Measurements from ENCODE around the gene COL25A1. TPM values are rescaled to one million over a fixed set of nuclear protein-coding genes. Genes with fewer than 3 reads are reported as not detected.
A peak's percentile ranks its signal among the peaks of the same experiment; 100 is the strongest.

COL25A1 gene
- total RNA-seq, 2 experiments from 2014 or later, result not detected

DNA sequence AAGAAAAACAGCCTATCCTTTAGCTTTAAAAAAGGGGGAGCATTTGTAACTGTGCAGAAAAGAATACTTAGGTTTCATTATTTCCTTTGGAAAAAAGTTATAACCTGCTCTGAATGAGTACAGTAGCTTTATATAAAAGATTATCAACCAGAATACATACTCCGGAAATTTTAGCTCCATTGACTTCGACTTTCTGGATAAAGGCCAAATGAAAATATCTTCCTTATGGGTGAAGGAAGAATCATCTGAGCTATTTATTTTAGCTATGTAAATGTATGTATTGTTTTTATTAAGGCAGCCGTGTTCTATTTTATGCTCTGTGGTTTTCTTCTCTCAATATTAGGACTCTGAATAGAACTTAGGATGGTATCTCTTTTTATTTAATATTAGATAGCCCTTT is 470.6 kb downstream of the COL25A1 start:
- CTCF ChIA-PET, result interaction anchor here (0.7 kb wide), 1 partner anchor 414 kb away, joined by 3 read pairs; no protein-coding TSS in a partner anchor
- Mint-ChIP-seq H3K4me1 (peaks cover 9% of the 10 kb centered on the region), H3K36me3 (ENCODE audit: low read depth) (no peaks in the 10 kb centered on the region), H3K27me3 (peaks cover 18% of the 10 kb centered on the region), H3K4me3 (no peak overlapping the region), H3K27ac (no peak overlapping the region), H3K9me3 (no peaks in the 10 kb centered on the region)
- no peak for DNase-seq
- POLR2A ChIA-PET, result no interaction called here

DNA sequence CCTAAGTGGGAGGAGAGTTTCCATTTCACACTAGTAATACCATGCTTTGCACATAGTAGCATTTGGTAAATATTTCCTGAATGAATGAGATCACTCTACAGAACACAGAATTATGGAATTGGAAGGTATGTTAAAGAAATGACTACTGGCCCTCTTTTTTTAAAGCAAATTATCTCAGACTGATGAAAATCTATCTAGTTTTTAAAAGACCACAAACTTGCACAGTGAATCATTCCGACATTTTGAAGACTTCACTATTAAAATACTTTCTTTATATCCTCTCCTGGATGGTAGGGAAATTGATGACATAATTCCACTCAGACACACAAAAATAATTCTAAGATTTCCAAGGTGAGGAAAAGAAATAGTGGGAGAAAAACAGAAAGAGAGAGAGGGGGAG is 471.2 kb downstream of the COL25A1 start:
- H3K27ac Mint-ChIP-seq, result no peak overlapping the region
- POLR2A ChIA-PET, result interaction anchor here (0.7 kb wide), 1 partner anchor 11 kb away, joined by 6 read pairs; no protein-coding TSS in a partner anchor

DNA sequence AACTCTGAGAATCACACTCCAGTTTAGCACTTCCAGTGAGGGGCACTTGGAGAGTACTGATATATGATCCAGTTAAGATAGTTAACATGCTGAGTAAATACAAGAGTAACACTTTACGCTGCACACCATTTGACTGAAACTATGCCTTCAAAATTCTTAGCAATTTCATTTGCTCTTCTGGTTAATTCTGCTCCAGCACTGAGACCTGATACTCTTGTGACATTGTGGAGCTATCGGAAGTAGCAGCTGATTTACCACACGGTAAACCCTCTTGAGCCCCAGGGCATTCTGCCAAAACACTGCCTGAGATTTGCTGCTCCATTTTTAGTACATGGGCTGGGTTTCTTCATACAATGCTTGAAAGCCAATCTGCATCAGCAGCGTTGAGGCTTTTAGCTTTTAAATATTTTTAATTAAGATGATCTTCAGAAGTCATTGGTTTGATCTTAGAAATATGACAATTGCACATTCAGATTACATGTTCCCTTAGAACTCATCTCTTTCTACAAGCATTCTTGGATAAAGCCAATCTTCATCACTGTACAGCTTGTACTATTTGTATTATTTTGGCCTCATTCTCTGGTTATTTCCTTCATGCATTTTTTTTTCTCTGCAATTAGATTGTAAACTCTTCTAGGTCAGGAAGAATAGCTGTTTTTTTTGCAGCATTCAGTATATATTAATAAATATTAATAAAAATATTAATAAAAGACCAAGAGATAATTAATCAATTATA is 471.8 kb downstream of the COL25A1 start:
- H3K4me3 Mint-ChIP-seq, result no peak overlapping the region
- H3K27ac Mint-ChIP-seq, result no peak overlapping the region
- DNase-seq, result peak; percentile 12
- ChIA-PET POLR2A (interaction anchor here (0.7 kb wide), 1 partner anchor 10 kb away, joined by 6 read pairs; no protein-coding TSS in a partner anchor), CTCF (no interaction called here)
- peaks cover 18% of the 10 kb centered on the region for H3K27me3 Mint-ChIP-seq
- peaks cover 9% of the 10 kb centered on the region for H3K4me1 Mint-ChIP-seq
- no peaks in the 10 kb centered on the region for H3K36me3 Mint-ChIP-seq (ENCODE audit: low read depth)
- no peaks in the 10 kb centered on the region for H3K9me3 Mint-ChIP-seq

More for the DNA sequence above, 471.2 kb downstream of the COL25A1 start:
- Mint-ChIP-seq H3K4me3 (no peak overlapping the region), H3K9me3 (no peaks in the 10 kb centered on the region), H3K36me3 (ENCODE audit: low read depth) (no peaks in the 10 kb centered on the region), H3K4me1 (peaks cover 9% of the 10 kb centered on the region), H3K27me3 (peaks cover 18% of the 10 kb centered on the region)
- CTCF ChIA-PET, result interaction anchor here (0.7 kb wide), 1 partner anchor 415 kb away, joined by 3 read pairs; no protein-coding TSS in a partner anchor
- no peak for DNase-seq

GRCh38 chr4:108829966-108830492 is 472.4 kb downstream of the COL25A1 start:
- CTCF ChIA-PET, result no interaction called here
- no peak overlapping the region for H3K27ac Mint-ChIP-seq
- POLR2A ChIA-PET, result no interaction called here
- peaks cover 9% of the 10 kb centered on the region for H3K4me1 Mint-ChIP-seq
- DNase-seq, result no peak
- H3K27me3 Mint-ChIP-seq, result peaks cover 19% of the 10 kb centered on the region
- no peak overlapping the region for H3K4me3 Mint-ChIP-seq
- no peaks in the 10 kb centered on the region for H3K9me3 Mint-ChIP-seq
- no peaks in the 10 kb centered on the region for H3K36me3 Mint-ChIP-seq (ENCODE audit: low read depth)

DNA sequence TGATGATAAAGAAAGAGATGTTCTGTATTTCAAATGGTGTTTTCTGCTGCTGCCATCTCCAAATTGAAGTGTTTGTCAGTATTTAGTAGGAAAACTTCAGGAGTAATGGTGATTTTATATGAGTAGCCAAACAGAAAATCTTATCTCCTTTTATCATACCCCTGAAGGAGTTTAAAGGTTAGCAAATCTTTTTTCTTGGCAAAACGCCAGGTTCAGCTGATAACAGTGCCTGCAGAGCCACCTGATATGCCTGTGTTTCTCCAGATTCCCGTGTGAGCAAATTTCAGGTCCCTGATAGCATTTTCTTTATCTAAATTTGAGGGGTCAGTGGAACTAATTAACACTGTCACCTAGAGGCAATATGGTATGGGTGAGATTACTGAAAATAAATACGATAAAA is 473.8 kb downstream of the COL25A1 start:
- Mint-ChIP-seq H3K4me1 (peaks cover 4% of the 10 kb centered on the region), H3K9me3 (no peaks in the 10 kb centered on the region)

GRCh38 chr4:108825737-108826136 is 476.7 kb downstream of the COL25A1 start:
- POLR2A ChIA-PET, result no interaction called here
- Mint-ChIP-seq H3K9me3 (no peaks in the 10 kb centered on the region), H3K4me3 (no peak overlapping the region), H3K27me3 (peaks cover 10% of the 10 kb centered on the region), H3K4me1 (peaks cover 4% of the 10 kb centered on the region), H3K27ac (no peak overlapping the region), H3K36me3 (ENCODE audit: low read depth) (no peaks in the 10 kb centered on the region)
- CTCF ChIA-PET, result no interaction called here
- DNase-seq, result no peak

More for the DNA sequence above, 473.8 kb downstream of the COL25A1 start:
- H3K36me3 Mint-ChIP-seq (ENCODE audit: low read depth), result no peaks in the 10 kb centered on the region
- CTCF ChIA-PET, result no interaction called here
- peaks cover 16% of the 10 kb centered on the region for H3K27me3 Mint-ChIP-seq
- POLR2A ChIA-PET, result no interaction called here
- no peak overlapping the region for H3K27ac Mint-ChIP-seq
- H3K4me3 Mint-ChIP-seq, result no peak overlapping the region
- no peak for DNase-seq

- H3K4me1 Mint-ChIP-seq, result no peaks in the 10 kb centered on the region
- no peak for DNase-seq
- peaks cover 26% of the 10 kb centered on the region for H3K27me3 Mint-ChIP-seq
- H3K9me3 Mint-ChIP-seq, result no peaks in the 10 kb centered on the region
- ChIA-PET POLR2A (interaction anchor here (0.7 kb wide), 1 partner anchor 808 kb away, joined by 3 read pairs; no protein-coding TSS in a partner anchor), CTCF (interaction anchor here (0.7 kb wide), 1 partner anchor 821 kb away, joined by 3 read pairs; no protein-coding TSS in a partner anchor)
- H3K27ac Mint-ChIP-seq, result no peak overlapping the region
- no peak overlapping the region for H3K4me3 Mint-ChIP-seq
- no peaks in the 10 kb centered on the region for H3K36me3 Mint-ChIP-seq (ENCODE audit: low read depth)
Observed at GRCh38 chr4:108821351-108821930, 481.0 kb downstream of the COL25A1 start.

- Mint-ChIP-seq H3K36me3 (ENCODE audit: low read depth) (no peaks in the 10 kb centered on the region), H3K4me1 (no peaks in the 10 kb centered on the region), H3K9me3 (no peaks in the 10 kb centered on the region), H3K27me3 (peaks cover 31% of the 10 kb centered on the region), H3K27ac (no peak overlapping the region), H3K4me3 (no peak overlapping the region)
- ChIA-PET POLR2A (interaction anchor here (0.6 to 0.7 kb wide), 2 partner anchors 10 to 808 kb away, joined by 3 to 6 read pairs; no protein-coding TSS in a partner anchor), CTCF (interaction anchor here (0.6 to 0.7 kb wide), 4 partner anchors 20 to 326 kb away, joined by 3 to 7 read pairs (median 3); no protein-coding TSS in a partner anchor)
- DNase-seq, result no peak
Observed at GRCh38 chr4:108820492-108821350, 481.7 kb downstream of the COL25A1 start.

DNA sequence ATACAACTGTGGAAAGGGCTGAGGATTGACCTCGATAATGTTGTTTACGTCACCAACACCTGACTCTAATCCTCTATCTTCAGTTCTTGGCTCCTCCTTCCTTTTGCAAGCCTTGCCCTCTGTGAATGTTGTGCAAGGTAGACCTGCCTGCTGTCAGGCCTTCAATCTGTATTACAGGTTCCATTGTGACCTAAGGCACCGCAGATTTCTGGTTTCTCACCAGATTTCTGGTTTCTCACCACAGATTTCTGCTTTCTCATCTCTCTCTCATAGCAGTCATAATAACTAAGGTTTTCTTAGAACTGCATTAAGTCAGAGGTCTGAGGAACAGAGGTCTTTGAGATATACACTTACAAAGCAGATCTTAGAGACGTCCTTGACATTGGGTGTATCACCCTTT is 488.1 kb downstream of the COL25A1 start:
- Mint-ChIP-seq H3K27ac (no peak overlapping the region), H3K27me3 (peaks cover 40% of the 10 kb centered on the region), H3K36me3 (ENCODE audit: low read depth) (no peaks in the 10 kb centered on the region), H3K4me3 (no peak overlapping the region), H3K9me3 (no peaks in the 10 kb centered on the region), H3K4me1 (peaks cover 4% of the 10 kb centered on the region)
- ChIA-PET CTCF (no interaction called here), POLR2A (no interaction called here)
- no peak for DNase-seq

DNA sequence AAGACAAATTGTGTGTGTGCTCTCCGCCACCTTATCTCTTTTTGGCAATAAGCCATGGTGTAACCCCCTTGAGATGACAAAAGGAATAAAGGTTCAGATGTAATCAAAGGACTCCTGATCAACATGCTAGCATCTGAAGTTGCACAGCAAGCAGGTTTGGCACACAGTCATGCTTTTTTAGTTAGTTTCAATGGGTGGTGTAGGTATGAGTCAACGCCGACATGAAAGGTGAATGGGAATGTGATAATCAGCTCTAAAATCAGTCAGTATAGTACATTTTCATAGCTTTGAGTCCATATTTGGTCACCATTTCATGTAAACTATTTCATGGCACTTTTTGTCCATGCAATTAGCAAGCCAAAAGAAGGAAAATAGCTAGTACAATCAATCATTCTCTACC is 489.2 kb downstream of the COL25A1 start:
- Mint-ChIP-seq H3K4me3 (no peak overlapping the region), H3K27me3 (peaks cover 37% of the 10 kb centered on the region), H3K9me3 (no peaks in the 10 kb centered on the region), H3K4me1 (peaks cover 4% of the 10 kb centered on the region), H3K27ac (no peak overlapping the region), H3K36me3 (ENCODE audit: low read depth) (no peaks in the 10 kb centered on the region)
- ChIA-PET CTCF (interaction anchor here (0.6 kb wide), 1 partner anchor 846 kb away, joined by 4 read pairs; no protein-coding TSS in a partner anchor), POLR2A (no interaction called here)
- DNase-seq, result no peak

GRCh38 chr4:108811486-108811885 is 491.0 kb downstream of the COL25A1 start:
- no peak for DNase-seq
- Mint-ChIP-seq H3K4me3 (no peak overlapping the region), H3K9me3 (no peaks in the 10 kb centered on the region), H3K27me3 (peaks cover 33% of the 10 kb centered on the region), H3K36me3 (ENCODE audit: low read depth) (no peaks in the 10 kb centered on the region), H3K4me1 (peaks cover 4% of the 10 kb centered on the region), H3K27ac (no peak overlapping the region)
- ChIA-PET CTCF (interaction anchor here (0.6 kb wide), 1 partner anchor 17 kb away, joined by 3 read pairs; no protein-coding TSS in a partner anchor), POLR2A (no interaction called here)

DNA sequence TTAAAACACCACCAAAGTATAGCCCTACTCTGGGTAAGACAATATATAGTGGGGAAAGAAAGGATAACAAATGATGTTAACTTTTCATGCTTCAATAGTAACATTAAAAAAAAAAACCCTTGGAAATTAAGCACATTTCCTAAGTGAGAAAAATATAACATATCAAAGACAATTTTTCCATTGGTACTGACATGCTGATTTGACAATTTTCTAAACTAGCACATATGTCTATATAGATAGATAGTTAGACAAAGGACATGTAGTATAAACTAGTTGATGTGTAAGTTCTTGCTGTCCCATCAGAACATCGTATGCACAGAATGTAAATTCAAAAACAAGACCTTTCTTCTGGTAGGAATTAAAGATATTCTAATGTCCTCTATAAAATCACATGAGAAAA is 492.4 kb downstream of the COL25A1 start:
- CTCF ChIA-PET, result no interaction called here
- no peak overlapping the region for H3K27ac Mint-ChIP-seq
- H3K36me3 Mint-ChIP-seq (ENCODE audit: low read depth), result no peaks in the 10 kb centered on the region
- H3K4me3 Mint-ChIP-seq, result no peak overlapping the region
- DNase-seq, result no peak
- peaks cover 4% of the 10 kb centered on the region for H3K4me1 Mint-ChIP-seq
- peaks cover 26% of the 10 kb centered on the region for H3K27me3 Mint-ChIP-seq
- POLR2A ChIA-PET, result no interaction called here
- no peaks in the 10 kb centered on the region for H3K9me3 Mint-ChIP-seq
